Vagina (tissue), 2 donors: ENCODE results near the gene RMI2. TPM values are rescaled to one million over a fixed set of nuclear protein-coding genes. Genes with fewer than 3 reads are reported as not detected.

ENCODE experiments used
- DNase-seq, 2 donors: peaks; one replicate each; pipeline ENCODE4 v3.0.0-alpha.2; 2017; ENCODE audit errors: extremely low spot score in 2 of 2
- H3K27ac ChIP-seq: fragments of 200-600 bp; sonication (generic); one replicate; pipeline ENCODE4 v1.5.1; 2019
- H3K27me3 ChIP-seq: fragments of 200-600 bp; sonication (generic); one replicate; pipeline ENCODE4 v1.5.1; 2019
- H3K36me3 ChIP-seq, 2 donors: fragments of 200-600 bp; sonication (generic); one replicate each; pipeline ENCODE4 v1.5.1; 2017 to 2019
- H3K4me1 ChIP-seq: fragments of 200-600 bp; sonication (generic); one replicate; pipeline ENCODE4 v1.5.1; 2019
- H3K4me3 ChIP-seq, 2 donors: fragments of 200-600 bp; sonication (generic); 1 replicate in 1 of 2; 2 replicates in 1 of 2; pipeline ENCODE4 v1.5.1; 2016 to 2019
- H3K9me3 ChIP-seq: fragments of 200-600 bp; sonication (generic); one replicate; pipeline ENCODE4 v1.5.1; 2019
- CTCF ChIP-seq, 3 experiments: fragments of 450-650 bp in 2 of 3; fragments of 200-600 bp in 1 of 3; sonication (generic) in 1 of 3; IDR thresholded peaks; one replicate each; pipeline ENCODE4 v1.5.1; 2017 to 2019; ENCODE audit warnings: antibody characterized with exemption in 3 of 3, mild to moderate bottlenecking in 2 of 3, moderate library complexity in 2 of 3
- POLR2A ChIP-seq, 2 donors: fragments of 450-650 bp; IDR thresholded peaks; one replicate each; pipeline ENCODE4 v1.6.1; 2017; ENCODE audit warnings: antibody characterized with exemption in 2 of 2, mild to moderate bottlenecking in 2 of 2, moderate library complexity in 2 of 2
- POLR2AphosphoS5 ChIP-seq, 2 donors: sonication (generic); formaldehyde crosslinking; IDR thresholded peaks; one replicate each; pipeline ENCODE4 v1.9.0; 2017; ENCODE audit warnings: antibody characterized with exemption in 2 of 2, mild to moderate bottlenecking in 2 of 2, low read depth in 1 of 2; ENCODE audit not compliant: insufficient read depth in 1 of 2
- intact Hi-C: fragments of 100-400 bp; cut with DNase I; formaldehyde crosslinking; loops from one replicate; pipeline ENCODE4 v1.15.1; 2023
- total RNA-seq: library from RNA; depleted of rRNA; stranded (reverse); fragments of >200 nt; gene quantifications from one replicate; pipeline ENCODE4 v1.2.3, GENCODE V29; 2016

RMI2 gene
- total RNA-seq, 1 donor from 2014 or later = 0.74 TPM

- intact Hi-C loops = no loop called here
- no peak for DNase-seq
Measured at GRCh38 chr16:11306997-11307638, 38.1 kb upstream of the RMI2 start.

DNA sequence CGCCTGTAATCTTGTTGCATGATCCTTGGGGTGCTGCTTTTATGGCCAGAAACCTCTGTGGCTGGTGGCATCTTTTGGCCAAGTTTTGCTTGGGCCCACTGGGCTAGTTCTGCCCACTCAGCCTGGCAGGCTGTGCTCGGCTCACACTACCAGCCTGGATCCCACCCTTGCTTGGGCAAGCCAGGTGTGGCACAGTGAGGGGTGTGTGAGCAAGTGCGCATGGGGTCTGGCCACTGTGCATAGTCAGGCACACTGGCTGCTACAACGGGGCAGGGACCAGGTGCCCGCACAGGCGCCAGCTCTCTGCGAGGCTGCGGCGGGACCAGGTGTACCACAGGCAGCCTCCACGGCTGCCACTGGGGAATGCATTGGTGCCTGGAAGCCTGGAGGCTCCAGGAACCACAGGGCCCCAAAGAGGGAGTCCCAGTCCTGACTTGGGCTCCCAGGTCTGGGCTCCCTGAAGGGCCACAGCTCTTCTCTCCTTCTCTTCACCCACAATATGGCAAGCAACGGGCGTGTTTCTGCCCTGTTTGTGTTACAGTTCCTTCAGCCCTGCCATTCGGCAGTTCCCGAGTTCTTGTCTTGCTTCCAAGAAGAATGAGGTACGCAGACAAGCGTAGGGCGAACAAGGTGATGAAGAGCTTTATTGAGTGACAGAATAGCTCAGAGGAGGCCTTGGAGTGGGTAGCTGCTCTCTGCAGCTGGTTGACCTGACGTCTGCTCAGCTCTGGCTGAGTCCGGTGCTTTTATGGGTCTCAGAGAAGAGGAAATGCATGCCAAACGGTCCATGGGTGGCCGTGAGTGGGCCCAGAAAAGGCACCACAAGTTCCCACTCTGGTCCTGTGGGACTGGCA, 37.4 kb upstream of the RMI2 start:
- Histone ChIP-seq H3K27ac (no peak overlapping the region), H3K4me1 (peaks cover 11% of the 10 kb centered on the region), H3K27me3 (no peaks in the 10 kb centered on the region), H3K36me3 (no peaks in the 10 kb centered on the region), H3K4me3 (no peak overlapping the region), H3K9me3 (no peaks in the 10 kb centered on the region)
- DNase-seq = no peak
- intact Hi-C loops = no loop called here
- TF ChIP-seq POLR2AphosphoS5 (IDR thresholded peaks at IDR 0.05; ENCODE audit: insufficient read depth in 1 of 2, low read depth in 1 of 2) = no peak
- TF ChIP-seq CTCF (IDR thresholded peaks at IDR 0.05) = no peak
- TF ChIP-seq POLR2A (IDR thresholded peaks at IDR 0.05) = no peak

More at GRCh38 chr16:11306997-11307638, 38.1 kb upstream of the RMI2 start:
- TF ChIP-seq POLR2A (IDR thresholded peaks at IDR 0.05) = no peak
- Histone ChIP-seq H3K9me3 (no peaks in the 10 kb centered on the region), H3K27me3 (no peaks in the 10 kb centered on the region), H3K27ac (no peak overlapping the region), H3K36me3 (no peaks in the 10 kb centered on the region), H3K4me1 (peaks cover 3% of the 10 kb centered on the region), H3K4me3 (no peak overlapping the region)

DNA sequence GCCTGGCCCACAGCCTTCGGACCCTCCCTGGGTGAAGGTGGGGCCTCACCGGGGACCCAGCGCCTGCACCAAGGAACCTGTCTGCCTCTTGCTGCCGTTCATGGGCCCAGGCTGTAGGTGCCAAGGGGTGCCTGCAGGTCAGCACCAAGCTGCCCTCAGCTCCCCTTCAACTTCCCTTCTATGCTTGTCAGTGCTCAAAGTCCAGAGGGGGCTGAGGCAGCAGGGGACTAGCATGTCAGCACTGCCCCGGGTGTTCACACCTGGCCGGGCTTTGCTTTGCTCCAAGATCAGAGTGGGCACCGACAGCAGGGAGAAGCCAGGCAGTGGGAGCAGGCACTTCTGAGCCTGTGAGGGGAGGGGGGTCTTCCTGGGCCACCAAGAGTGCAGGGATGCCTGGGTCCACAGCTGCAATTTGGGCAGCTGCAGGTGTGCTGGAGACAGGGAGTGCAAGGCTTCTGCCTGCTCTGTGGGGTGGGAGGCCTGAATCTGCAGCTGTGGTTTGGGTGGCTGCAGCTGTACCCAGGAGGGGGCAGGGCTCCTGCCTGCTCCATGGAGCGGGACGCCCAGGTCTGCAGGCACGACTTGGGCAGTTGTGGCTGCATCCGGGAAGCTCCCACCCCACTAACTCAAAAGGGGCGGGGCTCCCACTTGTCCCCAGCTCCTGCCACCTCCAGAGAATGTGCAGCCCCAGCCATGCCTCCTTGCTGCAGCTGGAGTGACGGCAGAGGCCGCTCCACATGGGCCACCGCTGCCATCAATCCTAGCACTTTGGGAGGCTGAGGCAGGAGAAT, 36.6 kb upstream of the RMI2 start:
- intact Hi-C loops = no loop called here
- H3K27ac ChIP-seq = no peak overlapping the region
- DNase-seq = no peak
- H3K4me3 ChIP-seq = no peak overlapping the region
- H3K36me3 ChIP-seq = no peaks in the 10 kb centered on the region
- no peaks in the 10 kb centered on the region for H3K9me3 ChIP-seq
- H3K4me1 ChIP-seq = peaks cover 14% of the 10 kb centered on the region
- no peak for TF ChIP-seq POLR2A (IDR thresholded peaks at IDR 0.05)
- TF ChIP-seq POLR2AphosphoS5 (IDR thresholded peaks at IDR 0.05; ENCODE audit: insufficient read depth in 1 of 2, low read depth in 1 of 2) = no peak
- TF ChIP-seq CTCF (IDR thresholded peaks at IDR 0.05) = no peak
- H3K27me3 ChIP-seq = no peaks in the 10 kb centered on the region

GRCh38 chr16:11309895-11310633, 35.2 kb upstream of the RMI2 start:
- H3K36me3 ChIP-seq = no peaks in the 10 kb centered on the region
- no peak overlapping the region for H3K4me3 ChIP-seq
- no peak for DNase-seq
- H3K27ac ChIP-seq = no peak overlapping the region
- TF ChIP-seq CTCF (IDR thresholded peaks at IDR 0.05) = no peak
- no peak for TF ChIP-seq POLR2A (IDR thresholded peaks at IDR 0.05)
- TF ChIP-seq POLR2AphosphoS5 (IDR thresholded peaks at IDR 0.05; ENCODE audit: insufficient read depth in 1 of 2, low read depth in 1 of 2) = no peak
- no peaks in the 10 kb centered on the region for H3K27me3 ChIP-seq
- intact Hi-C loops = no loop called here
- no peaks in the 10 kb centered on the region for H3K9me3 ChIP-seq
- H3K4me1 ChIP-seq = peaks cover 14% of the 10 kb centered on the region

- no peak for DNase-seq
- Histone ChIP-seq H3K27me3 (no peaks in the 10 kb centered on the region), H3K4me1 (peaks cover 14% of the 10 kb centered on the region), H3K9me3 (no peaks in the 10 kb centered on the region), H3K4me3 (no peak overlapping the region), H3K27ac (no peak overlapping the region), H3K36me3 (no peaks in the 10 kb centered on the region)
- intact Hi-C loops = no loop called here
- TF ChIP-seq POLR2A (IDR thresholded peaks at IDR 0.05) (no peak), CTCF (IDR thresholded peaks at IDR 0.05) (no peak), POLR2AphosphoS5 (IDR thresholded peaks at IDR 0.05; ENCODE audit: insufficient read depth in 1 of 2, low read depth in 1 of 2) (no peak)
Measured at GRCh38 chr16:11310634-11310977, 34.7 kb upstream of the RMI2 start.
